Fibroblast of lung (primary cell): ENCODE measurements around the gene CFAP77. TPM values are rescaled to one million over a fixed set of nuclear protein-coding genes. Genes with fewer than 3 reads are reported as not detected.

ENCODE experiments used
- DNase-seq, 2 donors: peaks; one replicate each; pipeline versions ENCODE4 v3.0.0 to v3.0.0-alpha.2; 2010; ENCODE audit warnings: low read depth in 2 of 2
- H2AFZ ChIP-seq: 2 replicates; pipeline ENCODE4 v1.5.1; 2012; ENCODE audit warnings: low read length, control low read depth, inconsistent platforms
- H3K27ac ChIP-seq: 2 replicates; pipeline ENCODE4 v1.5.1; 2011; ENCODE audit warnings: low read length, control low read depth; ENCODE audit not compliant: insufficient read depth
- H3K27me3 ChIP-seq: 2 replicates; pipeline ENCODE4 v1.5.1; 2011; ENCODE audit warnings: mild to moderate bottlenecking, low read length; ENCODE audit not compliant: control insufficient read depth, insufficient read depth
- H3K36me3 ChIP-seq: 2 replicates; pipeline ENCODE4 v1.5.1; 2011; ENCODE audit warnings: low read length; ENCODE audit not compliant: control insufficient read depth, insufficient read depth
- H3K4me1 ChIP-seq: 2 replicates; pipeline ENCODE4 v1.5.1; 2011; ENCODE audit warnings: low read length; ENCODE audit not compliant: control insufficient read depth, insufficient read depth; ENCODE audit errors: extremely low read depth
- H3K4me2 ChIP-seq: 2 replicates; pipeline ENCODE4 v1.5.1; 2011; ENCODE audit warnings: low read length, control low read depth; ENCODE audit not compliant: insufficient read depth; ENCODE audit errors: extremely low read depth
- H3K4me3 ChIP-seq, 4 experiments: fragments of 200-600 bp in 1 of 4; sonication (generic) in 1 of 4; replicated peaks in 1 of 4; 2 replicates each; pipeline ENCODE4 v1.5.1; 2011 to 2016; ENCODE audit warnings: low read length in 4 of 4, low read depth in 3 of 4, mild to moderate bottlenecking in 3 of 4, control low read depth in 2 of 4, inconsistent platforms in 1 of 4, mixed read lengths in 1 of 4; ENCODE audit not compliant: insufficient read depth in 1 of 4; ENCODE audit errors: control extremely low read depth in 1 of 4
- H3K79me2 ChIP-seq: 2 replicates; pipeline ENCODE4 v1.5.1; 2012; ENCODE audit warnings: mild to moderate bottlenecking, low read length, inconsistent platforms; ENCODE audit not compliant: control insufficient read depth, insufficient read depth
- H3K9ac ChIP-seq: 2 replicates; pipeline ENCODE4 v1.5.1; 2011; ENCODE audit warnings: mild to moderate bottlenecking, low read length, control low read depth; ENCODE audit not compliant: insufficient read depth
- H3K9me3 ChIP-seq: 2 replicates; pipeline ENCODE4 v1.5.1; 2012; ENCODE audit warnings: low read depth, low read length; ENCODE audit not compliant: control insufficient read depth, insufficient read depth
- H4K20me1 ChIP-seq: 2 replicates; pipeline ENCODE4 v1.5.1; 2011; ENCODE audit warnings: low read length; ENCODE audit not compliant: control insufficient read depth, insufficient read depth; ENCODE audit errors: extremely low read depth
- CTCF ChIP-seq, 2 donors: IDR thresholded peaks in 1 of 2; conservative IDR thresholded peaks in 1 of 2; 1 replicate in 1 of 2; 2 replicates in 1 of 2; pipeline ENCODE4 v1.5.1; 2011 to 2012; ENCODE audit warnings: low read length in 2 of 2, control low read depth in 1 of 2, inconsistent platforms in 1 of 2, low read depth in 1 of 2, mild to moderate bottlenecking in 1 of 2
- EZH2 ChIP-seq: IDR thresholded peaks from 2 replicates; pipeline ENCODE4 v1.5.1; 2012; ENCODE audit warnings: low read length, control low read depth, mild to moderate bottlenecking; ENCODE audit errors: missing control alignments
- polyA plus RNA-seq, 2 donors: library from polyadenylated mRNA; depleted of rRNA in 1 of 2; stranded (reverse) in 1 of 2; unstranded in 1 of 2; fragments of >200 nt; gene quantifications; 2 replicates each; pipeline ENCODE4 v1.2.1, GENCODE V29; 2011 to 2012; ENCODE audit warnings: missing spikeins in 1 of 2
- total RNA-seq: library from RNA; depleted of rRNA; stranded (reverse); fragments of >200 nt; gene quantifications from 2 replicates; pipeline ENCODE4 v1.2.1, GENCODE V29; 2014

CFAP77 gene
- total and polyA plus RNA-seq, 2 donors (not counting 1 experiment from before 2014, with no cell fraction given): not detected

DNA sequence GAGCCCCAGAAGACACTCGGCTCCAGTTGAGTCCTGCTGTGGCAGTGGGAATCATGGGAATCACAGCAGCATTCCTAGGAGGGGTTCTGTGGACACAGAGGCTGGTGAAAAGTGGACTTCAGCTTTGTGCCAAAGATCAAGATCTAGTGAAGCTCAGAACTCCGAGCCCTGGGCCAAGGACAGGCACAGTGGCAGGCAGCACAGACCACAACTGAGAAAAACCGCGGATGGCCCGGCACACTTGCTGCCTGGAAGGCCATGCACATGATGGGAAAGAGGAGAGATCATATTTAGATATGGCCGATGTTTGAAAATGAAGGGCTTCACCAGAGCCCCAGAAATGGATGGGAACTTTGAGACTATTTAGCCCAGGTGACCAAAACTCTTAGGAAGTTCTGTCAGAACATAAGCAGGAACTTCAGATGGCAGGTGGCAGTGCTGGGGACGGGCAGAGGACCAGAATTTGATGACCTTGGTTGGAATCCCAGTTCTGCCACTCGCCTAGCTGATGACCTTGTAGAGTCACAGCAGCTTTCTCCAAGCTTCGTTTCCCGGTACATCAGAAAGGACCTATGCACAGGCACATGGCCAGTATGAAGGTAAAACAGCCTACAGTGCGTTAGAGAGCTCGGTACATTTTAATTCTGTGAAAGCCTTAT is 190.4 kb downstream of the CFAP77 start:
- H4K20me1 ChIP-seq: no peaks in the 10 kb centered on the region
- H3K27me3 ChIP-seq: no peaks in the 10 kb centered on the region
- TF ChIP-seq CTCF (conservative IDR thresholded peaks at IDR 0.05 in 1 of 2, IDR thresholded peaks at IDR 0.05 in 1 of 2; ENCODE audit: low read depth in 1 of 2, low read length in 2 of 2): no peak
- TF ChIP-seq EZH2: no peak
- H2AFZ ChIP-seq: no peak overlapping the region
- no peak overlapping the region for H3K4me2 ChIP-seq
- H3K36me3 ChIP-seq: peaks cover 1% of the 10 kb centered on the region
- no peak overlapping the region for H3K4me3 ChIP-seq
- no peak for DNase-seq
- no peaks in the 10 kb centered on the region for H3K4me1 ChIP-seq
- H3K9me3 ChIP-seq: no peaks in the 10 kb centered on the region
- H3K79me2 ChIP-seq: no peaks in the 10 kb centered on the region
- H3K27ac ChIP-seq: no peak overlapping the region
- H3K9ac ChIP-seq: no peak overlapping the region

DNA sequence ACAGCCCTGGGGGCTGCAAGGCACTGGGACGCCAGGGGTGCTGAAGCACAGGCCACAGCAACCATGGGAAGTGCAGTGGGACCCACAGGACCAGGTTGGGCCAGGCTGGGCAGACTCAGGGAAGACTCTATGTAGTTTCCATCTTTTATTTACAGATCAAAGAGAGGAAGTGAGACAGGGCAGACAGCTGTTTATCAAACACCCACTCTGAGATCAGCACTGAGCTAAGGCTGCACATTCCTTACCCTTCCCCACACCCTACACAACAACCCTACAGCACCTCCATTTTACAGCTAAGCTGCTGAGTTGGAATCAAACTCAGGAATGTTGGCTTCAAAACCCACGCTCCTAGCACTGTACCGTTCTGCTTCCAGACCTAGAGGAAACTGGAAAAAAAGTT is 192.2 kb downstream of the CFAP77 start:
- no peak overlapping the region for H3K27ac ChIP-seq
- DNase-seq: no peak
- no peaks in the 10 kb centered on the region for H3K79me2 ChIP-seq
- H3K9ac ChIP-seq: no peak overlapping the region
- peaks cover 3% of the 10 kb centered on the region for H3K36me3 ChIP-seq
- TF ChIP-seq CTCF (conservative IDR thresholded peaks at IDR 0.05 in 1 of 2, IDR thresholded peaks at IDR 0.05 in 1 of 2; ENCODE audit: low read depth in 1 of 2, low read length in 2 of 2) (no peak), EZH2 (no peak)
- H3K4me2 ChIP-seq: no peak overlapping the region
- H2AFZ ChIP-seq: no peak overlapping the region
- no peaks in the 10 kb centered on the region for H4K20me1 ChIP-seq
- H3K9me3 ChIP-seq: no peaks in the 10 kb centered on the region
- H3K4me1 ChIP-seq: no peaks in the 10 kb centered on the region
- no peaks in the 10 kb centered on the region for H3K27me3 ChIP-seq
- no peak overlapping the region for H3K4me3 ChIP-seq

GRCh38 chr9:132605387-132605786 is 195.4 kb downstream of the CFAP77 start:
- H3K9ac ChIP-seq: no peak overlapping the region
- H3K4me1 ChIP-seq: peaks cover 3% of the 10 kb centered on the region
- H4K20me1 ChIP-seq: no peaks in the 10 kb centered on the region
- no peak for DNase-seq
- TF ChIP-seq EZH2 (no peak), CTCF (conservative IDR thresholded peaks at IDR 0.05 in 1 of 2, IDR thresholded peaks at IDR 0.05 in 1 of 2; ENCODE audit: low read depth in 1 of 2, low read length in 2 of 2) (no peak)
- no peak overlapping the region for H3K4me2 ChIP-seq
- H3K36me3 ChIP-seq: peaks cover 6% of the 10 kb centered on the region
- H3K4me3 ChIP-seq: no peak overlapping the region
- H3K27ac ChIP-seq: no peak overlapping the region
- H3K27me3 ChIP-seq: no peaks in the 10 kb centered on the region
- no peaks in the 10 kb centered on the region for H3K79me2 ChIP-seq
- H3K9me3 ChIP-seq: no peaks in the 10 kb centered on the region
- H2AFZ ChIP-seq: no peak overlapping the region
